CD4-positive, alpha-beta T cell (primary cell): ENCODE measurements around the gene KCNH2. TPM values are rescaled to one million over a fixed set of nuclear protein-coding genes. Genes with fewer than 3 reads are reported as not detected.
A peak's percentile ranks its signal among the peaks of the same experiment; 100 is the strongest.

Source experiments
- ATAC-seq: fragments of 200-7000 bp; cut with Tn5 transposase; one replicate; pipeline ENCODE4 v1.10.0; 2022; ENCODE audit warnings: mild to moderate bottlenecking; ENCODE audit not compliant: poor library complexity
- CTCF ChIA-PET: fragments of 350-600 bp; sonication (Branson Sonifier 250); formaldehyde crosslinking; loops from one replicate; lab custom pipeline; 2021; ENCODE audit warnings: antibody characterized with exemption, inconsistent platforms; lab: Charles Lee
- POLR2A ChIA-PET: fragments of 350-600 bp; sonication (Branson Sonifier 250); formaldehyde crosslinking; loops from one replicate; lab custom pipeline; 2021; ENCODE audit warnings: antibody characterized with exemption, inconsistent platforms; lab: Charles Lee
- DNase-seq, 14 experiments: peaks; one replicate each; pipeline ENCODE4 v3.0.0-alpha.2; 2013 to 2020; ENCODE audit warnings: mixed read lengths in 2 of 14
- H3K27ac ChIP-seq, 2 donors: one replicate each; pipeline versions ENCODE4 v1.5.1 to v1.7.0; 2013; ENCODE audit warnings: low read length in 2 of 2, low read depth in 1 of 2, mild to moderate bottlenecking in 1 of 2
- H3K27me3 ChIP-seq, 2 experiments: 1 replicate in 1 of 2; 2 replicates in 1 of 2; pipeline versions ENCODE4 v1.6.1 to v1.7.0; 2013; ENCODE audit warnings: low read length in 2 of 2, control low read depth in 1 of 2, mild to moderate bottlenecking in 1 of 2, moderate library complexity in 1 of 2; ENCODE audit not compliant: insufficient read depth in 2 of 2, control insufficient read depth in 1 of 2
- H3K36me3 ChIP-seq: one replicate; pipeline ENCODE4 v1.6.1; 2013; ENCODE audit warnings: low read length, control low read depth; ENCODE audit not compliant: insufficient read depth
- H3K4me1 ChIP-seq: one replicate; pipeline ENCODE4 v1.6.1; 2013; ENCODE audit warnings: low read length, control low read depth; ENCODE audit not compliant: insufficient read depth
- H3K4me3 ChIP-seq: one replicate; pipeline ENCODE4 v1.5.1; 2013; ENCODE audit warnings: mild to moderate bottlenecking, low read length, moderate library complexity
- H3K9me3 ChIP-seq, 2 experiments: 1 replicate in 1 of 2; 2 replicates in 1 of 2; pipeline versions ENCODE4 v1.6.1 to v1.7.0; 2013; ENCODE audit warnings: low read length in 2 of 2, mild to moderate bottlenecking in 2 of 2, control low read depth in 1 of 2, moderate library complexity in 1 of 2; ENCODE audit not compliant: control insufficient read depth in 1 of 2, insufficient read depth in 1 of 2
- H3K27ac Mint-ChIP-seq: one replicate; pipeline ENCODE4 v1.8.0; 2020; ENCODE audit warnings: mixed read lengths
- H3K27me3 Mint-ChIP-seq: one replicate; pipeline ENCODE4 v1.8.0; 2021; ENCODE audit warnings: mixed read lengths
- H3K36me3 Mint-ChIP-seq: one replicate; pipeline ENCODE4 v1.8.0; 2021; ENCODE audit warnings: low read depth, mixed read lengths
- H3K4me1 Mint-ChIP-seq: one replicate; pipeline ENCODE4 v1.8.0; 2021; ENCODE audit warnings: low read depth, mixed read lengths
- H3K4me3 Mint-ChIP-seq: one replicate; pipeline ENCODE4 v1.8.0; 2020; ENCODE audit warnings: mild to moderate bottlenecking, mixed read lengths
- H3K9me3 Mint-ChIP-seq: one replicate; pipeline ENCODE4 v1.8.0; 2020; ENCODE audit warnings: mixed read lengths
- intact Hi-C, 2 experiments: fragments of 100-400 bp; cut with DNase I in 1 of 2; cut with micrococcal nuclease in 1 of 2; formaldehyde crosslinking; loops; one replicate each; pipeline versions ENCODE4 v1.15.1 to v1.9.0; 2023 to 2025; cut with DNase I, micrococcal nuclease
- total RNA-seq, 174 experiments: library from RNA in 2 of 174; stranded (reverse) in 2 of 174; gene quantifications; one replicate each; pipeline ENCODE4 v1.2.3 and lab custom pipeline; 2021 to 2026
- TF ChIP-seq, protein P1 (sequence below): fragments of 200-600 bp; IDR thresholded peaks from one replicate; pipeline ENCODE4 v1.8.0; 2022; ENCODE audit warnings: antibody characterized with exemption, mild to moderate bottlenecking

KCNH2 gene
- total RNA-seq, 2 experiments from 2014 or later, result 1.9 to 2.3 TPM

GRCh38 chr7:150962553-150963399 lies 15.3 kb downstream of the KCNH2 start:
- Mint-ChIP-seq H3K4me1 (peaks cover 27% of the 10 kb centered on the region), H3K36me3 (no peaks in the 10 kb centered on the region), H3K9me3 (no peaks in the 10 kb centered on the region), H3K27ac (no peak overlapping the region), H3K4me3 (no peak overlapping the region), H3K27me3 (peaks cover 28% of the 10 kb centered on the region)
- ATAC-seq, result peak; percentile 90
- TF ChIP-seq, protein P1, sequence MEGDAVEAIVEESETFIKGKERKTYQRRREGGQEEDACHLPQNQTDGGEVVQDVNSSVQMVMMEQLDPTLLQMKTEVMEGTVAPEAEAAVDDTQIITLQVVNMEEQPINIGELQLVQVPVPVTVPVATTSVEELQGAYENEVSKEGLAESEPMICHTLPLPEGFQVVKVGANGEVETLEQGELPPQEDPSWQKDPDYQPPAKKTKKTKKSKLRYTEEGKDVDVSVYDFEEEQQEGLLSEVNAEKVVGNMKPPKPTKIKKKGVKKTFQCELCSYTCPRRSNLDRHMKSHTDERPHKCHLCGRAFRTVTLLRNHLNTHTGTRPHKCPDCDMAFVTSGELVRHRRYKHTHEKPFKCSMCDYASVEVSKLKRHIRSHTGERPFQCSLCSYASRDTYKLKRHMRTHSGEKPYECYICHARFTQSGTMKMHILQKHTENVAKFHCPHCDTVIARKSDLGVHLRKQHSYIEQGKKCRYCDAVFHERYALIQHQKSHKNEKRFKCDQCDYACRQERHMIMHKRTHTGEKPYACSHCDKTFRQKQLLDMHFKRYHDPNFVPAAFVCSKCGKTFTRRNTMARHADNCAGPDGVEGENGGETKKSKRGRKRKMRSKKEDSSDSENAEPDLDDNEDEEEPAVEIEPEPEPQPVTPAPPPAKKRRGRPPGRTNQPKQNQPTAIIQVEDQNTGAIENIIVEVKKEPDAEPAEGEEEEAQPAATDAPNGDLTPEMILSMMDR, result peak; percentile 95
- DNase-seq, result peak; percentile 41 to 81 (median 57)
- Histone ChIP-seq H3K4me3 (no peak overlapping the region), H3K36me3 (no peaks in the 10 kb centered on the region), H3K4me1 (peaks cover 22% of the 10 kb centered on the region), H3K9me3 (peaks cover 0 to 8% of the 10 kb centered on the region in 2 experiments), H3K27ac (no peak overlapping the region), H3K27me3 (peaks cover 11 to 15% of the 10 kb centered on the region in 2 experiments)
- POLR2A ChIA-PET, result interaction anchor here (0.6 to 1.2 kb wide), 5 partner anchors 11 to 122 kb away, joined by 3 to 9 read pairs (median 3); no protein-coding TSS in a partner anchor
- CTCF ChIA-PET, result interaction anchor here (0.6 to 1.7 kb wide), 25 partner anchors 10 to 161 kb away, joined by 3 to 28 read pairs (median 4); partner anchors contain the start of genes ABCB8, NOS3 and TMUB1
- intact Hi-C loops, result loop anchor here (1.0 kb wide), 4 partner anchors 24 to 210 kb away; no protein-coding TSS in a partner anchor

DNA sequence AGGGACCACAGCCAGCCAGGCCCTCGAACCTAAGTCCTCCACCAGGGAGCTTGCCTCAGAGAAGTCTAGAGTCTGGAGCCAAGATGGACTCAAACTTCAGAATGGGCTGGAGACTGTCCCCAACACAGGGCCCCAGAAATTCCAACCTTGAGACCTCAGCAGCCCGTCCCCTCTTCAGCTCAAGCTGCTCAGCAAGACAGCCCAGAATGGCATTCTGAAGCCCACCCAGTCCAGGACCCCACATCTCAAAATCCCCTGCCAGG lies 15.9 kb downstream of the KCNH2 start:
- intact Hi-C loops, result loop anchor here in 1 of 2 experiments (1.0 kb wide), 1 partner anchor 149 kb away; no protein-coding TSS in a partner anchor

More for the DNA sequence above, 15.9 kb downstream of the KCNH2 start:
- Histone ChIP-seq H3K4me3 (no peak overlapping the region), H3K36me3 (no peaks in the 10 kb centered on the region), H3K9me3 (peaks cover 0 to 13% of the 10 kb centered on the region in 2 experiments), H3K4me1 (peaks cover 22% of the 10 kb centered on the region), H3K27ac (no peak overlapping the region), H3K27me3 (peaks cover 13 to 21% of the 10 kb centered on the region in 2 experiments)
- Mint-ChIP-seq H3K27ac (no peak overlapping the region), H3K4me3 (no peak overlapping the region), H3K4me1 (peaks cover 25% of the 10 kb centered on the region), H3K27me3 (peaks cover 33% of the 10 kb centered on the region), H3K9me3 (no peaks in the 10 kb centered on the region), H3K36me3 (no peaks in the 10 kb centered on the region)
- CTCF ChIA-PET, result interaction anchor here (0.8 to 1.2 kb wide), 3 partner anchors 18 to 28 kb away, joined by 4 to 5 read pairs (median 4); partner anchors contain the start of gene NOS3
- ATAC-seq (no peak), DNase-seq (no peak)
- TF ChIP-seq, protein P1, result no peak
- POLR2A ChIA-PET, result interaction anchor here (1.0 to 1.2 kb wide), 2 partner anchors 51 to 57 kb away, joined by 3 to 9 read pairs; no protein-coding TSS in a partner anchor
